RCC 7860 (cell line): ENCODE data around the gene RPP40.
A peak's percentile ranks its signal among the peaks of the same experiment; 100 is the strongest.
"Not testable (repeated sequence)": the region's sequence is repeated elsewhere in the genome, so short reads cannot be mapped to it uniquely, and the experiment has no call there.

ENCODE experiments used
- DNase-seq: peaks from one replicate; pipeline ENCODE4 v3.0.0-alpha.2; 2015; ENCODE audit warnings: low spot score
- FAIRE-seq: peaks from 2 replicates; lab custom pipeline; 2012; peaks lifted over from hg19 to GRCh38; lab: Jason Lieb, UNC

Gene RPP40, protein sequence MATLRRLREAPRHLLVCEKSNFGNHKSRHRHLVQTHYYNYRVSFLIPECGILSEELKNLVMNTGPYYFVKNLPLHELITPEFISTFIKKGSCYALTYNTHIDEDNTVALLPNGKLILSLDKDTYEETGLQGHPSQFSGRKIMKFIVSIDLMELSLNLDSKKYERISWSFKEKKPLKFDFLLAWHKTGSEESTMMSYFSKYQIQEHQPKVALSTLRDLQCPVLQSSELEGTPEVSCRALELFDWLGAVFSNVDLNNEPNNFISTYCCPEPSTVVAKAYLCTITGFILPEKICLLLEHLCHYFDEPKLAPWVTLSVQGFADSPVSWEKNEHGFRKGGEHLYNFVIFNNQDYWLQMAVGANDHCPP

DNA sequence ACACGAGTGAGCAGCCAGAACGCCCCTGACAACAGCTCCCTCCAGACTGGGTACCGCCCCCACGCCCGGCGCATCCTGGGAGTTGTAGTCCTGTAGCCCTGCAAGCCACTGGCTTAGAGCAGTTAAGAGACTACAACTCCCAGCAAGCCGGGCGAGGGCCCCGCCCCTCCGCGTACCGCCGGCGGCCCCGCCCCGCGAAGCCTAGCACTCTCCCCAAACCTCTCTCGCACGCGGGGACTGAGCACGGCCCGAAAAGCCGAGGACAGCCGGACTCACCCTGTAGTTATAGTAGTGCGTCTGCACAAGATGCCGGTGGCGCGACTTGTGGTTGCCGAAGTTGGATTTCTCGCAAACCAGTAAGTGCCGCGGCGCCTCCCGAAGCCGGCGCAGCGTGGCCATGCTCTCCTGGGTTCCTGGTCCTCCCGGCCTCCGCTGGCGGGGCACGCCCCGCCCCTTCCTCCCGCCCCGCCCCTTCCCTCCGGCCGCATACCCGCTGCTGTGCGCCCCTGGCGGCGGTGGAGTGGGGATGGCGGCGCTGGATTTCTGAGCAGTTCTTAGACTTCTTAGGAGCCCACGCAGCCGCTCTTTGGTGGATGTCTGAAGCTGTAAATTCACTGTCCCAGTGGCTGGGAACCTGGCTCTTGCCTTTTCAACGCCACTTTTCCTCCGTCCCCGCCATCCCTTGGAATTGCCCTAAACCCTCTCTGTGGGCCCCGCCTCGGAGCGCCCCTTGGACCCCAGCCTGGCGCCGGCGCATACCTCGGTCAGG, at the start of gene RPP40:
Gene RPP40 (minus strand): TSS at position 434 of the 769 bp plus-strand sequence. CDS start 35 bp downstream, at position 399.
- no peak for FAIRE-seq
- DNase-seq: peak; percentile 89

DNA sequence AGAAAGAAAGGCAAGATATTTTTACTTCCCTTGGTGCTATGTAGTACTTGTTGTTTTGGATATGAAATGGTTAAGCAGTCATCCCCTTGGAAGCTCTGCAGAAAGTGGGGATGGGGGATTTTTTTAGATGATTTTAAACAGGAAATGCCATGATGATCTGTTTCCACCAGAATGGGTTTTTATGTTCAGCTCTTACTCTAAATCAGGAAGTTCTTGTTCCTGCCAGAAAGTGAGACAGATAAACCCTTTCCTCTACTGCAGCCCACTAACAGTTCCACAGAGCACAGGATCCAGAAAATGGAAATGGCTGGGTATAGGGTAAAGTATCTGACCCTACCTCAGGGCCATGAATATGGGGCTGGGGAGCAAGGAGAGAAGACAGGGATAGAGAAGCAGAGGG, 49.2 kb upstream of the RPP40 start:
- no peak for FAIRE-seq
- DNase-seq: no peak

DNA sequence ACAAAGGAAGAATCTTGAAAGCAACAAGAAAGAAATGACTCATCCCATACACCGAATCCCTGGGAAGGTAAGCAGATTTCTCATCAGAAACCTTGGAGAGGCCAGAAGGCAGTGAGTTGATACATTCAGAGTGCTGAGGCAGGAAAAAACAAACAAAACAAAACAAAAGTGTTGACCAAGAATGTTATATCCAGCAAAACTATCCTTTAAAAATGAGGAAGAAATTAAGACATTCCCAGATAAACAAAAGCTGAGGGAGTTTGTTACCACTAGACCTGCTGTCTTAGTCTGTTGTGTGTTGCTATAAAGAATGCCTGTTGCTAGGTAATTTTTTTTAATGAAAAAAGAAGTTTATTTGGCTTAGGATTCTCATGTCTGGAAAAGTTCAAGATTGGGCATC, 47.6 kb upstream of the RPP40 start:
- no peak for FAIRE-seq

DNA sequence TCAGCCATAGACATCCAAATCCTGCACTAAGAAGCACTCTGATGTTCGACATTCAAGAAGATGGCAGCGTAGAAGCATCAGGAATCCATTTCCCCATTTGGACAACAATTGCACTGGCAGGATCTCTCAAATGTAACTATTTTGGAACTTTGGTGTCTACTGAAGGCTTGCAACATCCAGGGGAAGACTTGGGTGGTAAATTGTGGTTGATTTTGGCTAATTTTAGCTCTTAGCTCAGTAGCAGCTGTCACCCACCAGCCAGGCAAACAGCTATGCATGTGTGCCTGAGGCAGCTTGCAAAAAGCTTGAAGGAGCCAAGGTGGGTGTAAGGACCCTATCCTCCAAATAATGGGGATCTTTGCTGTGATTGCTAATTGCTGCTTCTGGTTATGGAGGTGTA, 46.2 kb upstream of the RPP40 start:
- no peak for DNase-seq
- no peak for FAIRE-seq

More for the DNA sequence above, 47.6 kb upstream of the RPP40 start:
- no peak for DNase-seq

DNA sequence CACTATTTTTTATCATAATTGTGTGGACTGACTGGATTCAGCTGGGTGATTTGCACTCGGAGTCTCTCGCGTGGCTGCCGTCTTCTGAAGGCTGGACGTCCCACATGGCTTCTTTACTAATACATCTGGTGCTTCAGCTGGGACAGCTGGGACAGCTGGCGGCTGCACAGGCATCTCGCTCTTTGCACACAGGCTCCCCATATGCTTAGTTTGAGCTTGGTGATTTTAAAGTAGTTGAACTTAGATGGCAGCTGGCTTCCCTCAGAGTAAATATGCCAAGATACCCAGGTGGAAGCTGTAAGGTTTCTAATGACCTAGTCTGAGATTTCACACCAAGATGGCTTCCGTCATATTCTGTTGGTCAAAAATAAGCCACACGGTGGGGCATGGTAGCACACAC, 42.6 kb upstream of the RPP40 start:
- no peak for FAIRE-seq
- DNase-seq: no peak

DNA sequence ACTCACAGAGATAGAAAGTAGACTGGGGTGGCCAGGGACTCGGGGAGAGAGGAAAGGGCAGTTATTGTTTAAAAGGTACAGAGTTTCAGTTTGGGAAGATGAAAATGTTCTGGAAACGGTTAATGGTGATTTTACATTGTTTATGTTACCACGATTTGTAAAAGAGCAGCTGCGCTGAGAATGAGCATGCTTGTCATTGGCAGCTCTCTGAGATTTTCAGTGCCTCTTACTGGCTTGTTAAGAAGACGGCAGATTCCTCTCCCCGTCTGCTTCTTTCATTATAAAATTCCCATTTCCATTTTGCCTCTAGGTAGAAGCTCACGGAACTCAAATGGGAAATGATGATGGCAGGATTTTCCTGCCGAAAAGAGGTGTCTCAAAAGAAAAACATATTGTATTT, 41.6 kb upstream of the RPP40 start:
- no peak for DNase-seq
- no peak for FAIRE-seq

DNA sequence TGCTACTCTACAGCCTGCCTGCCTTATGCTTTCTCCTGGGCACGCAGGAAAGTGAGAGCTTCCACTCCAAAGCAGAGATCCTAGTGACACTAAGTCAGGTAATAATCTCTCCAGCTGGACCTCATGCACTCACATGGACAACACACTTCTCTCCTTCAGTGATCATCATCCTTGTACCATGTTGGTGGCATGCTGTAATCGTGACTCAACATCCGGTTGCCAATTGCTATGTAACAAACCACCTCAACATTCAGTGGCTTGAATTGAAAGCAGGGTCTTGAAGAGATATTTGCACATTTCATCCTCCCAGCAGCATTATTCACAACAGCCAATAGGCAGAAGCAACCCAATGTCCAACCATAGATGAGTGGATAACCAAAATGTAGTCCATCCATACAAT, 41.0 kb upstream of the RPP40 start:
- DNase-seq (peak; percentile 20), FAIRE-seq (no peak)

DNA sequence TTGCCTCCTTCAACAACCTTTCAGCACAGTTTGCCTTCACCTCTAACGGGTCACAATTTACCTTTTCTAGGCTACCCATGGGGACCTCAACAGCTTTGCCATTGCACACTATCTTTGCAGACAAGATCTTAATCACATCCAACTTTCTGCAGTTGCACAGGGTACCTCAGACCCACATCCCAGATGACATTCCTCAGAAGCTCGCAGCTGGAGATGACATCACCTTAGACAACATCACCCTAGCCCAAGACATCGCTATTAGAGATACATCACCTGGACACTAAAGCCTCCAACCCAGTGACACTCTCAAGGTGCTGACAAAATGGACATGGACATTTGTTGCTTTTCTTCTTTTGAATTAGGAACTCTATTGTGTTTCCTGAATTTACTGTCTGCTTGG, 38.6 kb upstream of the RPP40 start:
- DNase-seq (no peak), FAIRE-seq (no peak)

DNA sequence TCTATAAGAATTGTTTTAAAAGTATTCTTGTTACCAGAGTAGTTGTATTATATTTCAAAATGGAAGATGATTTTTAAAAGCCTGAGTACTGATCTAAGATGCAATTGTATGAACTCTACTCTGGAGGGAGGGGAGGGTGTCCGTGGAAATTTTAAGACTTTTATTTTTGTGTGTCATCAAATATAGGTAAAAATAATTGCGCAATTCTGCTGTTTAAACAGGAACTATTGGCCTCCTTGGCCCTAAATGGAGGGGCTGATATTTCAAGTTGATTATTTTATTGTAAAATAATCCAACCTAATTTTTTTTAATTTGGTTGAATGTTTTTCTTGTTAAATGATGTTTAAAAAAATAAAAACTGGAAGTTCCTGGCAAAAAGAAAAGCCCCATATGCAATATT, 38.1 kb upstream of the RPP40 start:
- FAIRE-seq (no peak), DNase-seq (no peak)

DNA sequence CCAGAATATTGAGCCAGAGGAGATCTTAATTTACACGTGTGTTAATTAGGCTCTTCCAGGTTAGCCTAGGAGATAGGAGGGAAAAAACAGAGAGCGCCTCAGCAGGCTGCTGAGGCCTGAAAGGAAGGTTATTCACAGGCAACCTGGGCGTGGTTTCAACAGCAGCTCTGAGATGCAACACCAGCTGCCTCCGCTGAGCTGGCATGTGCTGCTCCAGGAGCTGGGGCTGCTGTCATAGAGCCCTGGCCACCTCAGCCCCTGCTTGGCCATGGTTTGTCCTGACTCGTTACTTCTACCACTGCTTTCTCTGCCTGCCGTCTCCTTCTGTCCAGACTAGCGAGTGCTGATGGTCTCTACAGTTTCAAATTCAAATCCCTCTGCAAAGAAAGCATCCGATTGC, 32.4 kb upstream of the RPP40 start:
- DNase-seq (no peak), FAIRE-seq (no peak)

DNA sequence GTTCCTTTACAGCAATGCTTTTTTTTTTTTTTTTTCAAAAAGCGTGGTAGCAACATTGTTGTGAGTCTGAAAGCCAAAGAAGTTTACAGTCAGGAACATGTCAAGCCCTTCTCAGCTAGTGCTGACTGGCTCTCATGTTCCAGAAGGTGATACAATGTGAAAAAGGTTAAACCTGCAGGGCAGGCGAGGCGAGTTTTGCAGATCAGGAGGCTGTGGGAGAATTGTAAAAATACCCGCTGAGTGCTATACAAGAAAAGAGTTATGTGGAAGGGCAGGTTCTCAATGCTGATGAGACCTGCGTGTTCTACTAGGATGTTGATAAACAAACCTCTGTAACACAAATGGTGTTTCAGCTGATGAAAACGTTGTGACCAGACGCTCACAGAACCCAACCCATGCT, 30.9 kb upstream of the RPP40 start:
- DNase-seq (no peak), FAIRE-seq (no peak)

DNA sequence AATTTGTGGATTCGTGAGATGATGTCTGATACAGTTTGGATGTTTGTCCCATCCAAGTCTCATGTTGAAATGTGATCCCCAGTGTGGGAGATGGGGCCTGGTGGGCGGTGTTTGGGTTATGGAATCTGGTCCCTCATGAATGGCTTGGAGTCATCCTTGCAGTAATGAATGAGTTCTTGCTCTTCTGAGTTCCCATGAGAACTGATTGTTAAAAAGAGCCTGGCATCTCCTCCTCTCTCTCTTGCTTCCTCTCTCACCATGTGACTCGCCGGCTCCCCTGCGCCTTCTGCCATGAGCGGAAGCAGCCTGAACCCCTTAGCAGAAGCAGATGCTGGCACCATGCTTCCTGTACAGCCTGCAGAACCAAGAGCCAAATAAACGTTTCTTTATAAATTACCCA, 30.5 kb upstream of the RPP40 start:
- DNase-seq: no peak
- FAIRE-seq: no peak

DNA sequence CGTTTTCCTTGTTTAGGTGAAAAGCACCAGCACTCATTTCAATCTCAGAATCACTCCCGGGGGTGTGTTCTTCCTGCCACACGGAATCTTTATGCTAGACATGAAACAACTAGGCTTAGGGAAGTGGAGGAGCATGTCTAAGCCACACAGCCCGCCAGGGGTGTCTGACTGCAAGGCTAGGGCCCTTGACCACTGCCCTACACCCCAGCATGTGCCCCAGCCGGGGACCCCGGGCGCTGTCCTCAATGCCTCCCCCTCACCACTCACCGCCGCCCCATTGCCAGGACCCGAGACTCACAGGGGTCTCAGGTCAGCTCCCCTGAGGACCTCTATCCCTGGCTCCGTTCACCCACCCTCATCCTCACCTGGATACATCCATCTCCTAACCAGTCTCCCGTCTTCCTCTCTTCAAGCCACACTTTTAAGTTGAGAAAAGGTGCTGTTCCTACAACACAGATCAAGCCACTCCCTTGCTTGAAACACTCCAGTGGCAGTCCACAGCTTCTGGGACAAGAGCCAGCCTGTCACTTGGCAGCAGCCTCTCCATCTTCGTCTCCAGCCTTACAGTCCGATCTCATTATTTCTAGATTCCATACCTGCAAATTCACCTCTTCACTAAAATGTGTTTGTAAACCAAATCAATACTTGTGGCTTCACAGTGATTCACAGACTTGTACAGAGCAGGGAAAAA, 29.5 kb upstream of the RPP40 start:
- not testable (repeated sequence) for FAIRE-seq, DNase-seq

DNA sequence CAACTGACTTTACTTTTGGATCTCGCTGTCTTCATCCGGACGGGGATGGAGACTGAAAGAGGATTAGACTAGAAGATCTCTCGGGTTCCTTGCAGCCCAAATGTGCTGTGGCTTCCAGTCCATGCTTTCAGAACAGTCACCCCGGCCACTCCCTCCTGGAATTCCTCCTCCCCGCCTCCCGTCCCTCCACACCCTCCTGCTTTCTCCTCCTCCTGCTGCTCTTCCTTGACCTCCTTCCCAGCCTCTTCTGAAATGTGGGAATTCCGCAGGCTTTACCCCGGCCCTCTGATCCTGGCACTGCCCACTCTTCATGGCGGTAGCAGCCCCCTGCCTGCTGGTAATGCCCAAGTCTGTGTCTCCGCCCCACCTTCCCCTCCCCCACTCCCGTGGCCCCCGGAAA, 28.9 kb upstream of the RPP40 start:
- FAIRE-seq, DNase-seq: not testable (repeated sequence)

DNA sequence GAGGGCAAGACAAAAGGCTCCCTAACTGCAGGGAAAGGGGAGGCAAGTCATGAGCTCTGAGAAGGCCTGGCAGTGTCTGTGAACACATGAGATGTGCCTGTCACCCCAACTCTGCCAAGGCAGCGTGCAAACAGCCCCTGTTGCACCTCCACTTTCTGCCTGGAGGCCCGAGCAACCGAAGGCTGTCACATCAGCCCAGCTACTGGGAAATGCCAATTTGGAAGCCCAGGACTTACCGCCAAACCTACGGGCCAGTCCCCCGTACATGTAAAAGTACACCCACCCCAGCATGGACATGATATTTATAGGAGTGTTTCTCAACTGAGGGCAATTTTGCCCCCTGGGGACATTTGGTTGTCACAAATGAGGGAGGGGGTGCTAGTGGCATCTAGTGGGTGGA, 27.3 kb upstream of the RPP40 start:
- DNase-seq (no peak), FAIRE-seq (no peak)

DNA sequence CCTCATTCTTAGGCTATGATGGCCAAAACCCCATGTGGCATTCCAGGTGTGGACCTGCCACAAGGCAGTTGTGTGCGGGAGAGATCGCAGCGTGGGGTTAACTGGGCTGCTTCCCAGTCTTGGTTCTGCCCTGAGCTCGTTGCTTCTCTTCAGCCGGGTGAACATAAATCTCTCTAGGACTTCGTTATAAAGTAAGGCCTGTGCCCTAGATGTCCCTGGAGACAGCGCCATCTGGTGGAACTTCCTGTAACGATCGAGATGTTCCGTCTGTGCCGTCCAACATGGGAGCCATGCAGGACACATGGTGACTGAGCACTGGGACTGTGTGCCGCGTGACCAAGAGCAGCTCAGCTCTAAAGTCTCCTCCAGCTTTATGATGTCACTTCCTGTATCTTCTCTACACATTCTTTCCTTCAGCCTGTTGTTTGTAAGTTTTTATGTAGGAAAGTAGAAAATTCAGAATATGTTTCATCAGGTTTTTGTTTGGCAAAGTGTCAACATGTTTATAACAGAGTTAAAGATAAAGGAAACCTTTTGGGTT, 26.8 kb upstream of the RPP40 start:
- DNase-seq (peak; percentile 52), FAIRE-seq (no peak)

DNA sequence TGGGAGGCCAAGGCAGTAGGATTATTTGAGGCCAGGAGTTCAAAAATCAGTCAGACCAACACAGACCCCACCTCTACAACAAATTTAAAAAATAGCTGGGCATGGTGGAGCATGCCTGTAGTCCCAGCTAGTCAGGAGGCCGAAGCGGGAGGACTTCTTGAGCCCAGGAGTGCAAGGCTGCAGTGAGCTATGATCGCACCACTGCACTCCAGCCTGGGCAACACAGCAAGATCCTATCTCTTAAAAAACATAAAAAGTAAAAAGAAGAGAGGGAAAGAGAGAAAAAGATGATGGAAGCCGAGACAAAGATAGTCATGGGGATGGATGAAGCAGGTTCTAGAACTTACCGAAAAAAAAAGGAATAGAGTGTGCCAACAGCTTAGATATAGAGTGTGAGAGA, 25.8 kb upstream of the RPP40 start:
- FAIRE-seq: no peak
- no peak for DNase-seq

DNA sequence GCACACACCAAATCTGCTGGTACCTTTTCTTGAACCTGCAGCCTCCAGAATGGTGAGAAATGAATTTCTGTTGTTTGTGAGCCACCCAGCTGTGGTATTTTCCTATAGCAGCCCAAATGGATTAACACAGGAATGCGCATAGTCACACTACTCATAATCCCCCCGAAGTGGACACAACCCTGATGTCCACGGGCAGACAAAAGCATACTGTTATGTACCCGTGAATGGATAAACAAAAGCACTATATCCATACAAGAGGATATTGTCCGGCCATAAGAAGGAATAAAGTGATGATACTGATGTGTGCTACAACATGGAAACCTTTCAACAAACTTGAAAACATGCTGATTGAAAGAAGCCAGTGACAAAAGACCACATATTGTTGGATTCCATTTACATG, 25.1 kb upstream of the RPP40 start:
- no peak for FAIRE-seq
- no peak for DNase-seq

DNA sequence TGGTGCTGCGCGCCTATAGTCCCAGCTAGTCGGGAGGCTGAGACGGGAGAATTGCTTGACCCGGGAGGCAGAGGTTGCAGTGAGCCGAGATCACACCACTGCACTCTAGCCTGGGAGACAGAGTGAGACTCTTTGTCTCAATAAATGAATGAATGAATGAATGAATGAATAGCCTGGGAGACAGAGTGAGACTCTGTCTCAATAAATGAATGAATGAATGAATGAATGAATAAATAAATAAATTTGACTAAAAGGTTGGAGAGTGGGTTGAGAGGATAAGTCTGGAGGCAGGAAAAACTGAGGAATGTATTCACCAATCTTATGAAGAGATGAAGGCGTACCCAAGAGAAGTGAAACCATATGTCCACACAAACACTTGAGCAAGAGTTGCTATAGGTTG, 24.5 kb upstream of the RPP40 start:
- no peak for DNase-seq
- no peak for FAIRE-seq

DNA sequence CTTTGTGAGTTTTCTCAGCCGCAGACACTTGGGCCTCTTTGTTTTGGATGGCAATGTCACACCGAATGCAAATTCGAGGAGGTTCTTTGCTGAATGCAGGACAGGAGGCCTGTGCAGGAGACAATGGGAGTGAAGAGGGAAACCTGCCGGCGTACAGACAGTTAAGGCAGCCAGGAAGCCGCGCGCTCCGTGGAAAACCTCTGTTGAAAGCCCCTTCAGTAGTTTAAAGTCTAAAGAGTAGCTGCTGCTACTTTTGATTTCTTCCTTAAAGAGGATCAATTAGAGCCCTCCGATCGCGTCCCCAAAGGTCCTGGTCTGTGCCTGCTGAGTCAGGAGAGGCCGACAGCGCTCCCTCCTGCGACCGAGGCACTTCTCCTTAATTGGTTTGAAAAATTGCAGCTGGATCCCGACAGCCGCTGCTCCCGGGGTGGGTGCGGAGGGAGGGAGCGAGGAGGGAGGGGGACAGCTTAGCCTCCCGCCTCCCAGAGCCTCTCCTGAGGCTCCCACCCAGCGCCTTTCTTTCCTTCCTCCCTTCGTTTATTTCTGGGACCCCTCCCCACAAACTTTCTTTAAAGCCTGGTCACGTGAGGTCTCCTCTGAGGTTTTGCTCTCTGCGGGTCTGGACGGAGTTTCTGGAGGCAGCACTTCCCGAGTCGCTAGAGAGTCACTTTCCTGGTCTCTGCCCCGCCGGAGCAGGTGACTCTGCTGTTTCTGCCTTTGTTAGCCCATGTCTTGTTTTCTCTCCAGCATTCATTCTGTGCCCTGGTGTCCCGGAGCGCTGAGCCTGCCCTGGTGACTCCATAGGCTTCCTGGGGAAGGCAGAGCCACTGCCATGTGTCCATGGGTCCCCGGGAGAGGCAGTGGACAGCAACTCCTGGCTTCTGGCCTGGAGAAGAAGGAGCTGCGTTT, 22.3 kb upstream of the RPP40 start:
- no peak for FAIRE-seq
- no peak for DNase-seq
